ENCODE data around the gene ADGRA1. TPM values are rescaled to one million over a fixed set of nuclear protein-coding genes. Genes with fewer than 3 reads are reported as not detected.

ADGRA1 gene
- polyA plus RNA-seq, 2 of the 4 experiments (the other 2 are of a cell fraction) = not detected

GRCh38 chr10:133071733-133072132 lies 16.0 kb upstream of the ADGRA1 start (continued):
- TF ChIP-seq CTCF (IDR thresholded peaks at IDR 0.05) = no peak
- TF ChIP-seq MAFK (IDR thresholded peaks at IDR 0.05; ENCODE audit: partially characterized antibody) = no peak
- TF ChIP-seq POLR2AphosphoS2 (conservative IDR thresholded peaks at IDR 0.05; ENCODE audit: low read length) = no peak
- no peak for TF ChIP-seq EHF (CRISPR knock-in tag; IDR thresholded peaks at IDR 0.05)
- no peak for TF ChIP-seq ZSCAN20 (CRISPR knock-in tag; IDR thresholded peaks at IDR 0.05)

- ATAC-seq (no peak), DNase-seq (ENCODE audit: low read depth in 1 of 2, low spot score in 1 of 2) (no peak), FAIRE-seq (no peak)
- H3K4me2 ChIP-seq = no peak overlapping the region
- no peaks in the 10 kb centered on the region for H3K4me1 ChIP-seq
- POLR2A ChIA-PET = no interaction called here
- H3K27ac ChIP-seq = no peak overlapping the region
- H3K4me3 ChIP-seq = no peak overlapping the region
- CTCF ChIA-PET = interaction anchor here (0.9 to 1.1 kb wide), 2 partner anchors 52 to 71 kb away, joined by 3 read pairs; no protein-coding TSS in a partner anchor
- no peak for TF ChIP-seq RCOR1 (IDR thresholded peaks at IDR 0.05; ENCODE audit: low read depth, low read length)
- no peak for TF ChIP-seq HES2 (IDR thresholded peaks at IDR 0.05)
- TF ChIP-seq SREBF2 (IDR thresholded peaks at IDR 0.05) = no peak
- no peak for TF ChIP-seq ELK1 (IDR thresholded peaks at IDR 0.05; ENCODE audit: low read depth, low read length)
- no peak for TF ChIP-seq GATA3 (IDR thresholded peaks at IDR 0.05; ENCODE audit: borderline replicate concordance)
- no peak for TF ChIP-seq REST (IDR thresholded peaks at IDR 0.05)
- no peak for TF ChIP-seq HMGXB4 (CRISPR knock-in tag; IDR thresholded peaks at IDR 0.05; ENCODE audit: borderline replicate concordance)
- TF ChIP-seq ATOH8 (CRISPR knock-in tag; IDR thresholded peaks at IDR 0.05; ENCODE audit: low read depth) = no peak
- TF ChIP-seq FOSL2 (IDR thresholded peaks at IDR 0.05) = no peak
- TF ChIP-seq FOSL2 (CRISPR knock-in tag; IDR thresholded peaks at IDR 0.05) = no peak
- TF ChIP-seq MAFK (IDR thresholded peaks at IDR 0.05; ENCODE audit: partially characterized antibody) = no peak
- no peak for TF ChIP-seq HDAC2 (IDR thresholded peaks at IDR 0.05)
- no peak for TF ChIP-seq JUNB (IDR thresholded peaks at IDR 0.05)
- WGBS (ENCODE audit: missing lambda C conversion rate) = 51% methylated on average over 8 of the region's 19 CpGs
- no peaks in the 10 kb centered on the region for H3K9me3 ChIP-seq
These were observed 15.5 kb upstream of the ADGRA1 start for GRCh38 chr10:133072196-133072595.
